HG03354 (cell line): ENCODE measurements around the gene TUBA1B.
"Not testable (repeated sequence)": the region's sequence is repeated elsewhere in the genome, so short reads cannot be mapped to it uniquely, and the experiment has no call there.

ENCODE experiments used
- ATAC-seq: cut with Tn5 transposase; IDR thresholded peaks from one replicate; pipeline ENCODE4 v1.9.1; 2021; ENCODE audit warnings: mild to moderate bottlenecking; ENCODE audit not compliant: unreplicated experiment, poor library complexity, severe bottlenecking

TUBA1B gene

GRCh38 chr12:49129332-49130150 lies 1.7 kb downstream of the TUBA1B start:
- no peak for ATAC-seq

GRCh38 chr12:49127971-49128370 lies 3.2 kb downstream of the TUBA1B start:
- ATAC-seq = not testable (repeated sequence)

GRCh38 chr12:49126852-49127763 lies 4.1 kb downstream of the TUBA1B start:
- ATAC-seq = no peak

- ATAC-seq = no peak
Observed at GRCh38 chr12:49121047-49121696, 10.0 kb downstream of the TUBA1B start.

- ATAC-seq = no peak
Observed at GRCh38 chr12:49111206-49111605, 20.0 kb downstream of the TUBA1B start.

- ATAC-seq = peak; percentile 97
Observed at GRCh38 chr12:49110464-49111155, 20.6 kb downstream of the TUBA1B start, which contains the start of gene LMBR1L. LMBR1L (minus strand) TSS chr12:49110847; CDS start chr12:49110555, 292 bp downstream.

- peak; percentile 11 for ATAC-seq
Observed at GRCh38 chr12:49109641-49110463, 21.3 kb downstream of the TUBA1B start.

- ATAC-seq = no peak
Observed at GRCh38 chr12:49108958-49109404, 22.2 kb downstream of the TUBA1B start.

- no peak for ATAC-seq
Observed at GRCh38 chr12:49105504-49106084, 25.6 kb downstream of the TUBA1B start.

GRCh38 chr12:49104822-49105221 lies 26.4 kb downstream of the TUBA1B start:
- ATAC-seq = no peak

- ATAC-seq = no peak
Observed at GRCh38 chr12:49100380-49100779, 30.8 kb downstream of the TUBA1B start.

GRCh38 chr12:49098703-49099102 lies 32.5 kb downstream of the TUBA1B start:
- ATAC-seq = no peak

GRCh38 chr12:49098035-49098451 lies 33.2 kb downstream of the TUBA1B start:
- ATAC-seq = no peak

GRCh38 chr12:49097381-49097780 lies 33.8 kb downstream of the TUBA1B start:
- ATAC-seq = no peak

GRCh38 chr12:49094975-49095365 lies 36.2 kb downstream of the TUBA1B start:
- ATAC-seq = no peak

- no peak for ATAC-seq
Observed at GRCh38 chr12:49094160-49094974, 36.8 kb downstream of the TUBA1B start, which contains the start of gene DHH. DHH (minus strand) TSS chr12:49094801; CDS start chr12:49094512, 289 bp downstream.

- no peak for ATAC-seq
Observed at GRCh38 chr12:49093792-49094159, 37.4 kb downstream of the TUBA1B start.
